HG03097 (cell line): Measurements from ENCODE around the gene CMPK2.
"Not testable (repeated sequence)": the region's sequence is repeated elsewhere in the genome, so short reads cannot be mapped to it uniquely, and the experiment has no call there.

ENCODE experiments used
- ATAC-seq: cut with Tn5 transposase; IDR thresholded peaks from one replicate; pipeline ENCODE4 v1.9.1; 2021; ENCODE audit not compliant: unreplicated experiment, low FRiP score

The CMPK2 gene

DNA sequence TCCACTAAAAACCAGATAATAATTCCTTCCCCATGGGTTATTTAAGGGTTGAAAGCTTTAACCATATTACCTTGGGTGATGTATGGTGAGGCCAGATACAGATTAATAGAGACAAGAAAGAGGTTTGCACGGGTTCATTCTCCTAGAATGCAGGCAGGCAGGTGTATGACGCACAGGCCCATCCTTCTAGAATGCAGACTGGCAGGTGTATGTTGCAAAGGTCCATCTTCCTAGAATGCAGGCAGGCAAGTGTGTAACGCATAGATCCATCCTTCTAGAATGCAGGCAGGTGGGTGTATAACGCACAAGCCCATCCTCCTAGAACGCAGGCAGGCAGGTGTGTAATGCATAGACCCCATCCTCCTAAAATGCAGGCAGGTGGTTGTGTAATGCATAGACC is 15.8 kb upstream of the CMPK2 start:
- no peak for ATAC-seq

DNA sequence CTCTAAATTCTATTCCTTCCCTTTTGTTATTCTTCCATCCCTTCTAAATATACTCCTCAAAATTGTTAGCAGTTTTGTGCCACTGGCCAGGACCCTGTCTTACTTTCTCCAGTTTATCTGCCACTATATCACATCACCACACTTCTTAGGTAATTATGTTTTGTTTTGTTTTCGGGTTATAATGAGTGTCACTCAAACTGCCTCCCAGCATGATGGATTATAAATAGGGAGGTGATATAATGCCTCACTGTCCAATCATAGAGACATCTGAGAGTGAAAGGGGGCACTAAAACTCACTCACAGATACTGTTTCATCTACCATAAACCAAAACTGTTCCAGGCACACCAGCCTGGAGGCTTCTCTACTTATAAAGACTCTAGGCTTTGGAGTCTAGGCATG is 15.3 kb upstream of the CMPK2 start:
- ATAC-seq = no peak

DNA sequence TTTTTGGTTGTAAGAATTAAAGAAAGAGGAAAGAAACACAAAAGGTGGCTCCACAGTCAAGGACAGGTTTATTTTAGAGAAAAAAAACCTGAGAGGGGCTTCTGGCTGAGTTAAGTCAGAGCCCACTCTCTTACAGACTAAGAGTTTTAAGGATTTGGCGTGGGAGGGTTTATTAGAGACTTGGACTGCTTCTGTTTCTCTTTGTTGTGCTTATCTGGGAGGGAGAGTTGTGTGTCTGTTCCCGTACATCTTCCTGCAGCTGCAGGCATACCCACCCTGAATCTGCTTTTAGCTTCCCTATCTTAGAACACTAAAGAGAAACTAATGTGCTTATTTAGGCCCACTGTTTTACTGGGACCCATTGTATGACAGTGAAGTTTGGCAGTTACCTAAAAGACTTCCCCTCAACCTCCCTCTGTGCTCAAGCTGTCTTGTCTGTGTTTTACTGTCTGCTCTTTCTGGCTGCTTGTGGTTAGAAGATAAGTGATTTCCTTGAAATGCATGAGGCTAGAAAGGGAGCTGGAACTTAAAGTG is 14.6 kb upstream of the CMPK2 start:
- no peak for ATAC-seq

- no peak for ATAC-seq
Measured at GRCh38 chr2:6879011-6879410, 13.3 kb upstream of the CMPK2 start.

DNA sequence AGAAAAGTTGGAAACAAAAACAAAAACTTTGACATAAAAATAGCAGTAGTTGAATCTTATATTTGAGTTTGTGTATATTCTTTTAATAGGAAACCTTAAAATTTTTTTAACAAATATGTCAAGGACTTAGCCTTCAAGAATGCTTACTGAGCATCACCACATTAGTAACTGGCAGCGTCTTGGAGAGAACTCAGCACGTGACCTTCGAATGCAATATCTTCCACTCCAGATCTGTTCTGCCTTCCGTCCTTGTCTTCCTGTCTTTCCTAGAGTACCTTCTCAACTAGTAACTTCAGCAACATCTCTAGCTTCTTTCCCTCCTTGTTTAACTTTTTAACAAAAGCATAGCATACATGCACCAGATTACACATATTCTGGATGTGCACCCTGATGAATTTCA is 12.8 kb upstream of the CMPK2 start:
- ATAC-seq = no peak

DNA sequence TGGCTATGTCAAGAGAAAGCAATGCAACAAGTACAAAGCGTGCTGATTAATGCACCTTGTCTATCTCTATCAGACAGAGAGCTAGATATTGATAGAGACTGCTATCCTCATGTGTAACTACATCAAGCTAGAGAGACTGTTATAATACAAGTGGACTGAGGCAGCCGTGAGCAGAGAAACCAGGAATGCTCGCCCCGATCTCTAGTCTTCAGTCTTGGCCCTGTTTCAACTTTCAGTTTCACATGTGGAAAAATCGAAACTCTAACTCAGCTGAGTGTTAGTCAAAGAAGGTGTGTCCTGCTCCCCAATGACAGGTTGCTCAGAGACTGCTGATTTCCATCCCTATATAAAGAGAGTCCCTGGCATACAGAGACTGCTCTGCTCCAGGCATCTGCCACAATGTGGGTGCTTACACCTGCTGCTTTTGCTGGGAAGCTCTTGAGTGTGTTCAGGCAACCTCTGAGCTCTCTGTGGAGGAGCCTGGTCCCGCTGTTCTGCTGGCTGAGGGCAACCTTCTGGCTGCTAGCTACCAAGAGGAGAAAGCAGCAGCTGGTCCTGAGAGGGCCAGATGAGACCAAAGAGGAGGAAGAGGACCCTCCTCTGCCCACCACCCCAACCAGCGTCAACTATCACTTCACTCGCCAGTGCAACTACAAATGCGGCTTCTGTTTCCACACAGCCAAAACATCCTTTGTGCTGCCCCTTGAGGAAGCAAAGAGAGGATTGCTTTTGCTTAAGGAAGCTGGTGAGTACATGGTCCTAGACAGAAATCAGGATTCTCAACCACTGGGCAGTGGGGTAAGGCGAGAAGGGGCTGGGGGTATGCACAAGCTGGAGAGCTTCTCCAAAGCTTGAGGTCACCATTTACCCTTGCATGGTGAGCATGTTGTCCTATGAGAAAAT is 11.9 kb upstream of the CMPK2 start, which contains the start of gene RSAD2:
Gene RSAD2, plus strand, starts transcription at position 376 of the 903 bp plus-strand sequence. Its CDS starts 24 bp downstream, at position 400.
- ATAC-seq = peak; percentile 75

GRCh38 chr2:6876309-6876708 is 10.6 kb upstream of the CMPK2 start:
- no peak for ATAC-seq

- ATAC-seq = no peak
Measured at GRCh38 chr2:6874032-6874431, 8.3 kb upstream of the CMPK2 start.

DNA sequence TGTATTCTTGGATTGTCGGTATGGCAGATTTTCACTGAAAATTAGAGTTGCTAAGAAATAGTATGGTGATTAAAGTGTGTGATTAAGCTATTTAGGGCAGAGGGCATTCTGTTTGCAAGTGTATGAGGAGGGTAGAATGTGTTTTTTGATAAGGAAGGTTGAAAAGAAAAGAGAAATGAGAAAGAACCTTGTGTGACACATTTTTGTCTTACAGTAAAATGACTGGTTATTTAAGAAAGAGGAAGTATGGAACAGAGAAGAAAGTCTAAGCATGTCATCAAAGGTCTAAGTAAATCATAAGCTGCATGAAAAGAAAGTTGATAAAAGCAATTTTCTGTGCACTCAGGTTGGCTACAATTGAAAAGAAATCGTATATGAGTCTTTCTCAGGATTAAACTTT is 6.7 kb upstream of the CMPK2 start:
- no peak for ATAC-seq

DNA sequence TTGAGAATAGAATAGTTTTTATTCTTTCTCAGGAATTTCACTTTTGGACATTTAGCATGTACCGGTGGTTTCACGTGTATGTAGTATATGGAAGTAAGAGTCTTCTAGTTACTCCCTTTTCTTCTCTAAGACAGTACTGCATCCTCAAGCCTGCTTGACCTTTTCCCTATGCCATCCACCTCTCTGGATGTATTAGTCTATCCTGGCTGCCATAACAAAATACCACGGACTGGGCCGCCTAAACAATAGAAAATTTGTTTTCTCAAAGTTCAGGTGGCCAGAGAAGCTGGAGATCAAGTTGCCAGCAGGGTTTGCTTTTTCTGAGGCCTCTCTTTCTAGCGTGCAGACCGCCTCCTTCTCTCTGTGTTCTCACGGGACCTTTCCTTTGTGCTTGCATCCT is 1.3 kb upstream of the CMPK2 start:
- no peak for ATAC-seq

DNA sequence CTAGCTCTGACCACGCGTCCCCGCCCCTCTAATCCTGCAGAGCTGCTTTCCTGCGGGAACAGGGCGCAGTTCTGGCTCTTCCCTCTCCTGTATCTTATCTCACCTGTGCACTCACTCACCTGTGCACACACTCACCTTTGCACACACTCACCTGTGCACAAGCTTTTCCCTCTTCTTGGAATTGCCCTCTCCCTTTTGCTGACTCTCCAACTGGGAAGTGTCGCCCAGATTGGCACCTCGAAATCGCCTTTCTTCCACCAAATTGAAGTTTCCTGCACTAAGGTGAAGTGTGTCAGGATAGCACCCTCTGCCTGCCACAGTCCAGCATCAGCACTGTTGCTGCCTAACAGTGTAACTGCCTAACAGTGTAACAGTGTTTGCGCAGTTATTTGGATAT is 566 bp upstream of the CMPK2 start:
- ATAC-seq = peak; percentile 28

GRCh38 chr2:6864923-6865345 is 773 bp downstream of the CMPK2 start:
- ATAC-seq = peak; percentile 26

GRCh38 chr2:6864231-6864754 is 1.4 kb downstream of the CMPK2 start:
- no peak for ATAC-seq

DNA sequence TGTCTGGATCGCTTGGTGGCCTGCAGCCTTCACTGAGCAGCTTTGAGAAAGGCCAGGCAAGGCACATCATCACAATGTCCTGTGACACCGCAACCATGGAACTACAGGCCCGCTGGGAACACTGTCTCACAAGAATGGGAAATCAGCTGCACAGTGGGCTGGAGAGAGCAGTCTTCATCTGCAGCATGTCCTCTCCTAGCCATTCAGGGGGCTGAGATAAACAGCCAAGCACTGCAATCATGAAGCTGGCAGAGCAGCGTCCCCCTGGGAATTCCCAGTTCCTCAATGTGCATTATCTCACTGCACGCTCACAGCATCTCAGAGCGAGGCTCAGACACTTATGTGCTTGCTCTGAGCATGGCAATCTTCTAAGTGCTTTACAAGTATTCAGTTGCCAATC is 1.9 kb downstream of the CMPK2 start:
- ATAC-seq = no peak

DNA sequence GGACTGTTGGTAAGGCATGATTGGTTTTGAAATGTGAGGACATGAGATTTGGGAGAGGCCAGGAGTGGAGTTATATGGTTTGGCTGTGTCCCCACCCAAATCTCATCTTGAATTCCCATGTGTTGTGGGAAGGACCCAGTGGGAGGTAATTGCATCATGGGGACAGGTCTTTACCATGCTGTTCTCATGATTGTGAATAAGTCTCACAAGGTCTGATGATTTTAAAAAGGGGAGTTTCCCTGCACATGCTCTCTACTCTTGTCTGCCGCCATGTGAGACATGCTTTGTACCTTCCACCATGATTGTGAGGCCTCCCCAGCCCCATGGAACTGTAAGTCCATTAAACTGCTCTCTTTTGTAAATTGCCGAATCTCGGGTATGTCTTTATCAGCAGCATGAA is 5.4 kb downstream of the CMPK2 start:
- ATAC-seq = no peak

GRCh38 chr2:6858466-6859027 is 7.2 kb downstream of the CMPK2 start:
- not testable (repeated sequence) for ATAC-seq

GRCh38 chr2:6856548-6856920 is 9.2 kb downstream of the CMPK2 start:
- ATAC-seq = no peak

GRCh38 chr2:6855860-6856547 is 9.7 kb downstream of the CMPK2 start:
- no peak for ATAC-seq

DNA sequence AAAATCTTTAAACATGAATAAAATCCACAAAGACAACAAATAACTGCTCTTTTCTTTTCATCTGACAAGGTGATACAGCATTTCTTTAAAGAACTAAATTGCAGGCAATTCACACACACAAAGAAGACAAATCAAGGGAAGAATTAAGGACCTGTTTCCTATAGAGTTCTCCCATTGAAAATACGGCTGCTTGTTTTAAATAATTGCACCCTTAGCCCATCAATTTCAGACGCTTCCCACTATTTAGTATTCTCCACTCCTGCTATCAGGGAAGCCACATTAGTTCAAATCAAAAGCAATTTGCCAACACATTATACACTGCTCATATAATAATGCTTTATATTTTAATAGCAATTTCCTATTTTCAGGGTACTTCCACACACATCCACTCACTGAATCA is 11.3 kb downstream of the CMPK2 start:
- ATAC-seq = no peak

DNA sequence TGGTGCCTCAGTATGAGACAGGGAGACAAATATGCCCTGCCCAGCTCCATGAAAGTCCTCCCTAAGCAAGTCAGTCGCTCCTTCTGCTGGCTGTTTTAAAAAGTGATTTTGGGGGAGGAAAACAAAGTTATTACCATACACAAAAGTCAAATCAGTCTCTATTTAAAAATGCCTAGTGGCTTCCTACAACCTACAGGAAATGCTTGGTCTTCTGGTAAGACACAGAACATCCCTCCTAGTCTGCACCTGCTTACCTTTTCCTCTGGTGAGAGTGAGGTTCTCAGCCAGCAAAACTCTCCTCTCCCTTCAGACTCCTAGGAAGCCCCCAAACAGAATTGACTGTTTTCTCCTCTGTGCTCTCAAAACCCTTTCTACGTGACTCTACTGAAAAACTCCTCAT is 13.5 kb downstream of the CMPK2 start:
- ATAC-seq = no peak
